Measurements from ENCODE around the gene LDLRAD4.

Gene LDLRAD4

GRCh38 chr18:13416208-13416607, 197.6 kb downstream of the LDLRAD4 start:
- TF ChIP-seq CEBPB (IDR thresholded peaks at IDR 0.05): no peak
- TF ChIP-seq TCF12 (IDR thresholded peaks at IDR 0.05; ENCODE audit: low read depth): no peak
- TF ChIP-seq RAD21 (IDR thresholded peaks at IDR 0.05; ENCODE audit: low read depth): no peak
- TF ChIP-seq ZBTB7A (IDR thresholded peaks at IDR 0.05; ENCODE audit: low read depth): no peak
- TF ChIP-seq FOXM1 (IDR thresholded peaks at IDR 0.05; ENCODE audit: borderline replicate concordance, low read depth): no peak
- no peak for TF ChIP-seq REST (IDR thresholded peaks at IDR 0.05; ENCODE audit: low read depth)
- TF ChIP-seq EP300 (IDR thresholded peaks at IDR 0.05; ENCODE audit: borderline replicate concordance): no peak
- no peak for TF ChIP-seq NFIC (IDR thresholded peaks at IDR 0.05)
- no peak for TF ChIP-seq TEAD4 (IDR thresholded peaks at IDR 0.05)
- TF ChIP-seq YY1 (IDR thresholded peaks at IDR 0.05; ENCODE audit: low read depth): no peak
- TF ChIP-seq TAF1 (IDR thresholded peaks at IDR 0.05; ENCODE audit: low read depth): no peak
- TF ChIP-seq USF1 (IDR thresholded peaks at IDR 0.05): no peak
- no peak for TF ChIP-seq EGR1 (IDR thresholded peaks at IDR 0.05)
- TF ChIP-seq MAX (IDR thresholded peaks at IDR 0.05): no peak
- no peak for TF ChIP-seq CREB1 (IDR thresholded peaks at IDR 0.05; ENCODE audit: low read depth)

- TF ChIP-seq CEBPB (IDR thresholded peaks at IDR 0.05) (peak; percentile 78), RAD21 (IDR thresholded peaks at IDR 0.05; ENCODE audit: low read depth) (no peak)
Measured at GRCh38 chr18:13416848-13417247, 198.3 kb downstream of the LDLRAD4 start.

GRCh38 chr18:13418013-13418710, 199.6 kb downstream of the LDLRAD4 start:
- TF ChIP-seq MAX (IDR thresholded peaks at IDR 0.05) (no peak), REST (IDR thresholded peaks at IDR 0.05; ENCODE audit: low read depth) (no peak), RAD21 (IDR thresholded peaks at IDR 0.05; ENCODE audit: low read depth) (no peak), CEBPB (IDR thresholded peaks at IDR 0.05) (no peak)

GRCh38 chr18:13420969-13421686, 202.6 kb downstream of the LDLRAD4 start:
- TF ChIP-seq TAF1 (IDR thresholded peaks at IDR 0.05; ENCODE audit: low read depth): no peak
- no peak for TF ChIP-seq USF1 (IDR thresholded peaks at IDR 0.05)
- TF ChIP-seq NFIC (IDR thresholded peaks at IDR 0.05): no peak
- TF ChIP-seq RAD21 (IDR thresholded peaks at IDR 0.05; ENCODE audit: low read depth): no peak
- no peak for TF ChIP-seq CREB1 (IDR thresholded peaks at IDR 0.05; ENCODE audit: low read depth)
- no peak for TF ChIP-seq YY1 (IDR thresholded peaks at IDR 0.05; ENCODE audit: low read depth)
- TF ChIP-seq REST (IDR thresholded peaks at IDR 0.05; ENCODE audit: low read depth): no peak
- no peak for TF ChIP-seq CEBPB (IDR thresholded peaks at IDR 0.05)
- TF ChIP-seq EP300 (IDR thresholded peaks at IDR 0.05; ENCODE audit: borderline replicate concordance): no peak
- no peak for TF ChIP-seq ZBTB7A (IDR thresholded peaks at IDR 0.05; ENCODE audit: low read depth)
- TF ChIP-seq EGR1 (IDR thresholded peaks at IDR 0.05): no peak
- no peak for TF ChIP-seq TEAD4 (IDR thresholded peaks at IDR 0.05)
- no peak for TF ChIP-seq TCF12 (IDR thresholded peaks at IDR 0.05; ENCODE audit: low read depth)
- no peak for TF ChIP-seq MAX (IDR thresholded peaks at IDR 0.05)
- no peak for TF ChIP-seq FOXM1 (IDR thresholded peaks at IDR 0.05; ENCODE audit: borderline replicate concordance, low read depth)
